ENCODE results near the gene EPPIN.

Gene EPPIN

GRCh38 chr20:45496166-45496565 is 51.0 kb downstream of the EPPIN start:
- no peak for DNase-seq (ENCODE audit: low read depth, low spot score)
- no peak overlapping the region for H3K4me3 ChIP-seq (ENCODE audit: low read depth, low read length)
- CTCF ChIA-PET: no interaction called here
- TF ChIP-seq CTCF (IDR thresholded peaks at IDR 0.05; ENCODE audit: insufficient read depth, low read length, missing control alignments): no peak
- POLR2A ChIA-PET: no interaction called here

- TF ChIP-seq CTCF (IDR thresholded peaks at IDR 0.05; ENCODE audit: insufficient read depth, low read length, missing control alignments): no peak
- POLR2A ChIA-PET: no interaction called here
- CTCF ChIA-PET: interaction anchor here (0.6 to 1.0 kb wide), 2 partner anchors 49 to 59 kb away, joined by 3 read pairs; no protein-coding TSS in a partner anchor
- DNase-seq (ENCODE audit: low read depth, low spot score): no peak
- H3K4me3 ChIP-seq (ENCODE audit: low read depth, low read length): no peak overlapping the region
Measured at GRCh38 chr20:45495501-45495941, 51.7 kb downstream of the EPPIN start.
